NCI-H146 (cell line): Measurements from ENCODE around the gene MAP3K9.
"Not testable (repeated sequence)": the region's sequence is repeated elsewhere in the genome, so short reads cannot be mapped to it uniquely, and the experiment has no call there.

Source experiments
- DNase-seq: peaks from one replicate; lab custom pipeline; 2025; lab: John Stamatoyannopoulos, UW

The MAP3K9 gene

GRCh38 chr14:70809225-70810219 lies at the start of gene MAP3K9:
TSS of gene MAP3K9 (minus strand) at chr14:70809513. CDS start at chr14:70809171, 342 bp downstream.
- peak; percentile 97 for DNase-seq

GRCh38 chr14:70858641-70859040 lies 49.3 kb upstream of the MAP3K9 start:
- no peak for DNase-seq

- no peak for DNase-seq
Measured at GRCh38 chr14:70857496-70857890, 48.2 kb upstream of the MAP3K9 start.

GRCh38 chr14:70856851-70857495 lies 47.7 kb upstream of the MAP3K9 start:
- DNase-seq, result no peak

GRCh38 chr14:70855486-70855885 lies 46.2 kb upstream of the MAP3K9 start:
- DNase-seq, result no peak

- not testable (repeated sequence) for DNase-seq
Measured at GRCh38 chr14:70853658-70854057, 44.3 kb upstream of the MAP3K9 start.

- no peak for DNase-seq
Measured at GRCh38 chr14:70847406-70848090, 38.2 kb upstream of the MAP3K9 start.

GRCh38 chr14:70845601-70846000 lies 36.3 kb upstream of the MAP3K9 start:
- DNase-seq, result no peak

GRCh38 chr14:70842851-70843462 lies 33.6 kb upstream of the MAP3K9 start:
- no peak for DNase-seq

- no peak for DNase-seq
Measured at GRCh38 chr14:70838076-70838475, 28.8 kb upstream of the MAP3K9 start.

GRCh38 chr14:70836946-70837345 lies 27.6 kb upstream of the MAP3K9 start:
- DNase-seq, result no peak

GRCh38 chr14:70833884-70834283 lies 24.6 kb upstream of the MAP3K9 start:
- no peak for DNase-seq

GRCh38 chr14:70832561-70833305 lies 23.4 kb upstream of the MAP3K9 start:
- no peak for DNase-seq

GRCh38 chr14:70830998-70831781 lies 21.9 kb upstream of the MAP3K9 start:
- DNase-seq, result no peak

GRCh38 chr14:70828188-70828587 lies 18.9 kb upstream of the MAP3K9 start:
- DNase-seq, result no peak

GRCh38 chr14:70827752-70828151 lies 18.4 kb upstream of the MAP3K9 start:
- DNase-seq, result no peak

GRCh38 chr14:70827347-70827746 lies 18.0 kb upstream of the MAP3K9 start:
- DNase-seq, result no peak

- no peak for DNase-seq
Measured at GRCh38 chr14:70823281-70823680, 14.0 kb upstream of the MAP3K9 start.

- peak; percentile 36 for DNase-seq
Measured at GRCh38 chr14:70822530-70823185, 13.3 kb upstream of the MAP3K9 start.
